HepG2 (cell line): ENCODE measurements around the gene SUN5. TPM values are rescaled to one million over a fixed set of nuclear protein-coding genes. Genes with fewer than 3 reads are reported as not detected.

Source experiments
- CBX2 ChIP-seq, 2 experiments: fragments of 200-600 bp in 1 of 2; sonication (generic); formaldehyde crosslinking in 1 of 2; IDR thresholded peaks; 2 replicates each; pipeline versions ENCODE4 v1.7.0 to v1.8.1; 2018 to 2022; ENCODE audit warnings: low read depth in 2 of 2, low read length in 1 of 2, mild to moderate bottlenecking in 1 of 2, missing genetic modification reagents in 1 of 2
- CTCF ChIP-seq: sonication (generic); formaldehyde crosslinking; IDR thresholded peaks from 2 replicates; pipeline ENCODE4 v1.5.0; 2020; ENCODE audit warnings: mild to moderate bottlenecking, missing genetic modification reagents, moderate library complexity
- ELF1 ChIP-seq: sonication (generic); formaldehyde crosslinking; IDR thresholded peaks from 2 replicates; pipeline ENCODE4 v1.4.0; 2020; ENCODE audit warnings: missing genetic modification reagents
- HMG20B ChIP-seq: conservative IDR thresholded peaks from 2 replicates; pipeline ENCODE4 v1.6.1; 2016; ENCODE audit warnings: missing genetic modification reagents, missing compliant biosample characterization
- HNF1A ChIP-seq, 2 experiments: sonication (generic) in 1 of 2; formaldehyde crosslinking in 1 of 2; IDR thresholded peaks; 2 replicates each; pipeline versions ENCODE4 v1.4.0 to v1.6.1; 2016 to 2020; ENCODE audit warnings: borderline replicate concordance in 1 of 2, low read depth in 1 of 2, mild to moderate bottlenecking in 1 of 2, missing genetic modification reagents in 1 of 2
- KDM5B ChIP-seq: sonication (generic); formaldehyde crosslinking; IDR thresholded peaks from 2 replicates; pipeline ENCODE4 v1.4.0; 2020; ENCODE audit warnings: missing genetic modification reagents, mild to moderate bottlenecking, borderline replicate concordance
- PPARG ChIP-seq: conservative IDR thresholded peaks from 2 replicates; pipeline ENCODE4 v1.6.1; 2016; ENCODE audit warnings: missing biosample characterization, missing genetic modification reagents
- RAD21 ChIP-seq: fragments of 450-650 bp; formaldehyde crosslinking; IDR thresholded peaks from 2 replicates; pipeline ENCODE4 v1.5.0; 2020; ENCODE audit warnings: mild to moderate bottlenecking
- RAD51 ChIP-seq: fragments of 450-650 bp; IDR thresholded peaks from 2 replicates; pipeline ENCODE4 v1.6.1; 2016; ENCODE audit warnings: borderline replicate concordance
- STAG1 ChIP-seq: sonication (generic); formaldehyde crosslinking; IDR thresholded peaks from 2 replicates; pipeline ENCODE4 v1.4.0; 2020; ENCODE audit warnings: missing genetic modification reagents
- TGIF2 ChIP-seq: IDR thresholded peaks from 2 replicates; pipeline ENCODE4 v1.6.1; 2016; ENCODE audit warnings: control low read depth, missing compliant biosample characterization
- ZBTB37 ChIP-seq: sonication (generic); formaldehyde crosslinking; IDR thresholded peaks from 2 replicates; pipeline ENCODE4 v1.4.0; 2020; ENCODE audit warnings: mild to moderate bottlenecking, missing genetic modification reagents
- ZNF205 ChIP-seq: IDR thresholded peaks from 2 replicates; pipeline ENCODE4 v1.6.1; 2018; ENCODE audit warnings: missing biosample characterization, missing genetic modification reagents
- ZNF451 ChIP-seq: sonication (generic); formaldehyde crosslinking; IDR thresholded peaks from 2 replicates; pipeline ENCODE4 v1.5.0; 2020; ENCODE audit warnings: mild to moderate bottlenecking, missing genetic modification reagents
- polyA plus RNA-seq, 8 experiments: library from polyadenylated mRNA; depleted of rRNA in 3 of 8; stranded (reverse) in 7 of 8; unstranded in 1 of 8; fragments of >200 nt; fragmentation: Illumina TruSeq in 4 of 8; extraction: Trizol in 4 of 8; gene quantifications; 2 replicates each; pipeline versions ENCODE4 v1.2.1 to v1.2.3, GENCODE V29; 2011 to 2016; ENCODE audit warnings: low read depth in 4 of 8, missing spikeins in 1 of 8, mixed read lengths in 1 of 8; ENCODE audit not compliant: insufficient read depth in 1 of 8
- total RNA-seq, 5 experiments: library from RNA; depleted of rRNA; stranded (reverse); fragments of >200 nt; fragmentation: Illumina TruSeq; extraction: Trizol; gene quantifications; 2 replicates each; pipeline ENCODE4 v1.2.3, GENCODE V29; 2016; ENCODE audit warnings: low read depth in 1 of 5

Gene SUN5
- total and polyA plus RNA-seq, 2 of the 13 experiments (the other 11 are each of a cell fraction or from before 2014, with no cell fraction given) = not detected

- TF ChIP-seq HNF1A (IDR thresholded peaks at IDR 0.05; ENCODE audit: low read depth) (no peak), HNF1A (CRISPR knock-in tag; IDR thresholded peaks at IDR 0.05; ENCODE audit: borderline replicate concordance) (no peak), KDM5B (CRISPR knock-in tag) (no peak), HMG20B (no peak), ELF1 (no peak), ZNF451 (CRISPR knock-in tag) (no peak), PPARG (0 out of 2 replicates have a peak, but pooled peaks have one; percentile 16), RAD51 (no peak), STAG1 (CRISPR knock-in tag) (peak; percentile 55), ZBTB37 (CRISPR knock-in tag) (no peak), RAD21 (CRISPR knock-in tag) (peak; percentile 64), CBX2 (IDR thresholded peaks at IDR 0.05; ENCODE audit: low read depth, low read length) (no peak), CBX2 (CRISPR knock-in tag; IDR thresholded peaks at IDR 0.05; ENCODE audit: low read depth) (no peak), CTCF (CRISPR knock-in tag) (peak; percentile 63), ZNF205 (CRISPR knock-in tag) (no peak), TGIF2 (CRISPR knock-in tag) (0 out of 2 replicates have a peak, but pooled peaks have one; percentile 34)
Measured at GRCh38 chr20:32945710-32946221, 58.5 kb downstream of the SUN5 start (continued).
